ENCODE measurements around the gene AVL9.

- TF ChIP-seq PKNOX1 (IDR thresholded peaks at IDR 0.05): no peak
- no peak for TF ChIP-seq SP1 (IDR thresholded peaks at IDR 0.05)
These were observed 69.3 kb downstream of the AVL9 start for GRCh38 chr7:32564542-32564941.

Data from HEK293T (cell line).